Stimulated activated CD4-positive, alpha-beta T cell treated with anti-CD3 and anti-CD28 coated beads, Interleukin-4, amount 100 ng/mL, for 4 hours (primary cell): ENCODE measurements around the gene SORCS2.

Experiments
- DNase-seq, 2 experiments: peaks; one replicate each; pipeline ENCODE4 v3.0.0-alpha.2; 2020

SORCS2 gene

GRCh38 chr4:7187168-7187535 lies 5.2 kb upstream of the SORCS2 start:
- DNase-seq, result no peak

- no peak for DNase-seq
Measured at GRCh38 chr4:7187691-7188090, 4.6 kb upstream of the SORCS2 start.

GRCh38 chr4:7189066-7189465 lies 3.3 kb upstream of the SORCS2 start:
- no peak for DNase-seq

GRCh38 chr4:7189475-7190277 lies 2.7 kb upstream of the SORCS2 start:
- DNase-seq, result no peak

DNA sequence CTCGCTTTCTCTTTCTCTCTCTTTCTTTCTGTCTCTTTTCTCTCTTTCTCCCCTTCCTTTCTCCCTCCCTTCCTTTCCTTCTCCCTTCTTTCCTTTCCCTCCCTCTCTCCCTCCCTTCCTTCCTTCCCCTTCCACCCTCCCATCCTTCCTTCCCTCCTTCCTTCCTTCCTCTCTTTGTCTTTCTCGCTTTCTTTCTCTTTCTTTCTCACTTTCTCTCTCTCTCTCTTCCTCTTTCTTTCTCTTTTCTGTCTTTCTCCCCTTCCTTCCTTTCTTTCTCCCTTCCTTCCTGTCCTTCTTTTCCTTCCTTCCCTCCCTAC lies 2.1 kb upstream of the SORCS2 start:
- DNase-seq, result no peak

- DNase-seq, result no peak
Measured at GRCh38 chr4:7190691-7191545, 1.4 kb upstream of the SORCS2 start.

- no peak for DNase-seq
Measured at GRCh38 chr4:7191546-7192251, 639 bp upstream of the SORCS2 start.

DNA sequence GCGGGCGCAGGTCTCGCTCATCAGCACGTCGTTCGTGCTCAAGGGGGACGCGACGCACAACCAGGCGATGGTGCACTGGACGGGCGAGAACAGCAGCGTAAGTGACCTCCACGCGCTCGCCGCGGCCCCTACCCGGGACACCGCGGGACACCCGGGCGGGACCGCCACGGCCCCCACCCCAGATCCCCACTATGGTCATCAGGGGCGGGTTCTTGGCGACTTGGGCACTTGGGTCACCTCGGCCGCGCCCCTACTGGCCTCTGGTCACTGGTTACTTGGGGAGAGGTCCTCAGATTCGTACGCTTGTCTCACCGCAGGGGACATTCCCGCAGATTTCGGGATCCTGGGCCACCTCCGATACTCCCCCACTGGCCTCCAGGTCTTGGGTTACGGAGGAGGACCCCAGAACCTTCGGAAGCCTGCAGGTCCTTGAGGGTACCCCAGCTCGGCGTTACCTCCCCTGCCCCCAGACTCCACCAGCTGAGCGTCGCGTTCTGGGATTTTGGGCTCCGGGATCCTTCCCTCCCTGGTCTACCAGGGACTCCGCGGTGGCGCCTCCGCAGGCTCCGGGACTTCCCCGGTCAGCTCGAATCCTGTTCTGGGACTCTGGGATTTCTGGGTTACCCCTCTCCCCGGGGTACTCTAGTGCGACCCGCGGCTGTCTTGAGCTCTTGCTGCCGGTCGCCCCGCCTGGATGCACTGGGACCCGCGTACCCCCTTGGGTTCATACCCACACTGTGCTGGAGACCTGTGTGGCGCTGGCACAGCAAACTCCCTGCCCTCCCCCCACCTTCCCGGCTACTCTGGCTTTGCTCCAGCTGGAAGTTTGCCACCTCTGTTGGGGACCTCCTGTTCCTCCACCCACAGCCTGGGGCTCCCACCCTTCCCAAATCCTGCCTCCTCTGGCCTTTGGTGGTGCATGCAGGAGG lies 956 bp downstream of the SORCS2 start:
- DNase-seq, result no peak

DNA sequence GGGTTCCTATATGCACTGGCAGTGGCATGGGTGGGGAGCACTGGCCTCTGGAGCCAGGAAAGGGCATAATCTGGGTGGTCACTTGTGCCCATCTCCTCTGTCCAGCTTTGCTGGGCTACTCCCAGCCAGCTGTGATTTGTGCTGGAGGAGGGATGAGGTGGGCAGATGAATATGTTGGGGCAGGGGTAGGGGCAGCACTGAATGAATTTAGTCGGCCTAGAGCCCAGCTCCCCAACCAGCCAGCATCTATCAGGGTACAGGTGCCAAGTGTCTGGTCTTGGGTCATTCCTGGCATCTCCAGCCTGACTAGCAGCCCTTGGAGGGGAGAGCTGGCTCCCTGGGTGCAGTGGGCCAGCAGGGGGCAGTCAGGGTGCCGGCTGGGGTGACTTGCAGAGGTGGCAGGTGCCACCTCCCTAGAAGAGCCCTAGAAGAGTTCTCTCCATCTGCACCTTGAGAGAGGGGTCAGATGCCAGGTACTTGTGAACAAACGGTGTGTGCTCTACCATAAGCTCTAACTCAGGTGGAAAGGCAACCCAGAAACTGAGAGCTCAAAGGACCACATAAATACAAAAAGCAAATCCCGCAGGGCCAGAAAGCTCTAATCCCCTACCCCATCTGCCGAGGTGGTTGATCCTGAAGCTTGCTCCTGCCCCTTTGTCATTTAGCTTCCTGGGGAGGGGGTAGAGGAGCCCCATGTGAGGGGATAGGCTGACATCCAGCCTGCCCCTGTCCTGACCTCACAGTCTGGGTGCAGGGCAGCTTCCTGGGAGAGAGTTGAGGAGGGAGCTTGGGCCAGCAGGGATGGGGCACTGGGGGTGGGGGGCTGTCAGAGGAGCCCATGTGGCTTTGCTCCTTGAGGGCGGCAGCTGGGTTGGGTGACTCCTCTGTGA lies 2.2 kb downstream of the SORCS2 start:
- DNase-seq, result peak in 1 of 2 experiments; percentile 27

GRCh38 chr4:7195141-7195515 lies 2.8 kb downstream of the SORCS2 start:
- DNase-seq, result no peak

DNA sequence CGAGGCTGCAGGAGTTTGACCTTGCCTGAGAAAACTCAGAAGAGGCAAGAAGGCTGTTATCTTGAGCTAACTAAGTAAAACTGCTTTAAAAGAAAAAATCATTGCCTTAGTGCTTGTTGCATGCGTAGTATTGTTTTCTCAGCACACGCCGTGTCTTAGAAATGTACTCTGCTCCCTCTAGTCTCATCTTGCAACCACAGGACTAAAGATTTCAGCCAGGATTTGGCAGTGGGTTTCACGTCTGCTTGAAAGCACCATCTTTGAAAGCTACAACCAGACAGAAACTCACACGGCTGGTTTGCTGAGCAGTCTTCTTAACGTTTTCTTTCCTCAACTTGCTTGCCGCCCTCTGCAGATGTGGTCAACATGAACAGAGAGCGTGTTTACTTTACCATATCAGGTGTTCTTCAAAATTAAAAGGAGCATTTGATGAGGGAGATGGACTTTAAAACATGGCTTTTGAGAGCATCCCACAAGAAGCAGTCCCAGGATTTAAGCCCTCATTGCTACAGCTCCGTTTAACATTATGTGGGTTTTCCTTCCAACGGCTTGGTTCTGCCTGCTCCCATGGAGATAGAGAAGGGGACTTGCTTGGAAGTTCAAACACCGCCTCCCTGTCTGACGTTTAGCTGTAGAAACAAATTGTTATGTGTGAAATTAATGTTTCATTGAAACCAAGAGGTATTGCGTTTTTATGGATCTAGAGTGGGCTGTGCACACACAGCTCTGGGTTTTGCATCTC lies 3.4 kb downstream of the SORCS2 start:
- DNase-seq, result no peak

GRCh38 chr4:7196288-7196651 lies 3.9 kb downstream of the SORCS2 start:
- DNase-seq, result no peak

DNA sequence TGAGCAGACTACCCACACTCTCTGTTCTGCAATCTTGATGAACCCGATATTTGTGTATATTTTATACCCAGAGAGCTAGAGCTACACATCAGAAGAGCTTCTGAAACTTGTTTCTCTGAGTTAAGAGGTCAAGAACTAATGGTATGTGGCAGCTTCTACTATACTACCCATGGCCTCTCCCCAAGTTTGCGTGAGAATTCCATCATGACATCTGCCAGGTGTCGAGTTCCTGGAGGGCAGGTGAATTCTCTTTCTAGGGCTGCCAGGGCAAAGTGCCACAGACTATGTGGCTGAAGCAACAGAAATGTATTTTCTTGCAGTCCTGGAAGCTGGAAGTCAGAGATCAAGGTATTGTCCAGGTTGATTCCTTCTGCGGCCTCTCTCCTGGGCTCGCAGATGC lies 4.4 kb downstream of the SORCS2 start:
- DNase-seq, result no peak

DNA sequence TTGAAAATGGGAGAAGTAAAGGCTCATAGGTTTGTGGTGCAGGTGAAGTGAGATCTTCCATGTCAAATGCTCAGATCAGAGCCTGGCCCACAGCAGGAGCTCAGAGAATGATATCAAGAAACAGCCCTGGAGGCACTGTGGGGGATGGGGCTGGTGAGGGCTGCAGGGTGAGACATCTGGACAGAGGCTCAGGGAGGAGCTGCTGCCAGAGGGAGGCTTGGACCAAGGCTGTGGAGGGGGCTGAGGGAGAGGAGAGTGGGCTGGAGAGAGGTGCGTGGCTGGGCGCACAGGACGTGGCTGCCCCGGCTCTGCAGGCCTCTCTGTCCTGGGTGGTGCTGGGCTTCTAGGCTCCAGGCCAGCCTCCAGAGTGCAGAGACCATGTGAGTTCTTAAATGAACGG lies 5.6 kb downstream of the SORCS2 start:
- no peak for DNase-seq

- no peak for DNase-seq
Measured at GRCh38 chr4:7198440-7199128, 6.2 kb downstream of the SORCS2 start.

- no peak for DNase-seq
Measured at GRCh38 chr4:7199129-7199725, 6.9 kb downstream of the SORCS2 start.

DNA sequence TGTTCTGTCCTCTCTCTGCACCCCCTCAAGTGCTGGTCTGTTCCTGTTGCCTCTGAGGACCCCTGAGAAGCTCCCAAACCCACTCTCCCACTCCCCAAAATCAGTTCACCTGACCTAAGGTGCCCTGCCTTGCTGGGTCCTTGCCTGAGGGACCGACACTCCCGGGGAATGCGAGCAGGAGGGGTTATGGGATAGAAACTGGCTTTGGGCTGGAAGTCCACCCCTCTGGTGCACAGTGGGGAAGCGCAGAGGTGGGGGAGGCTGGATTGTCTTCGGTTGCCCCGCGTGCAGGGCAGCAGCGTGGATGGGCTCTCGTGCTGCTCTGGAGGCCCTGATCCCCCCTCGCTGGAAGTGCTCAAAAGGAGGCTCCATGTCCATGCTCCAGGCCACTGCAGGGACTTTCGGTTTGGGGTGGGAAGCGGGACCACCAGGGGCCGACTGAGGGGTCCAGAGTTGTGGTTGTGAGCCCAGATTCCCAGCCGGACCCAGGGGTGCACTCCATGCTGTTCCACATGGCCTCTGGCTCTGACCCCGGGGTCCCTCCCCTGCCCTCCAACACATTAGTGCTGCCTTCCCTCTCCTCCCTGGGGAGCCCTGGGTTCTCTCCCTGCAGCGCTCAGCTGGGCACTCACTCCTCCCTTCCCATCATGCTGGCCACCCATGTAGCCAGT lies 7.6 kb downstream of the SORCS2 start:
- DNase-seq, result no peak

DNA sequence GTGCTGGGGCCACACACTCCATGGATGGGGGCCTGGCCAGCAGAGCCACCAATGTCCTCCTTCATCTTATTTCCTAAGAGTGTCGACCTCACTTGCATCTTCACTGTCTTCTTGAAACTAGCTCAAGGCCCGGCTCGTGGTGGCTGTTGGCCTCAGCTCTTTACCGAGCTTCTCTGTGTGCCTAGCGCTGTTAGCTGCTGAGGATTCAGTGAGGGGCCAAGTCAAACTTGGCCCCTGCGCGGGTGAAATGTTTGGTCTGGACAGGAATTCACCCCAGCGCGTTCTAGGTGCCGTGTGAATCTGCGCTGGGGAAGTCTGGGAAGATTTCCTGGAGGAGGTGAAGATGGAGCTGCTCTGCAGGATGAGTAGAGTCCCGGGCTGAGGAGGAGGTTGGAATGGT lies 8.5 kb downstream of the SORCS2 start:
- DNase-seq, result no peak
